ENCODE results near the gene SRGAP3.

SRGAP3 gene

GRCh38 chr3:9246189-9246588 lies 3.3 kb downstream of the SRGAP3 start:
- no peak for DNase-seq (ENCODE audit: low spot score)
- TF ChIP-seq, protein P1, sequence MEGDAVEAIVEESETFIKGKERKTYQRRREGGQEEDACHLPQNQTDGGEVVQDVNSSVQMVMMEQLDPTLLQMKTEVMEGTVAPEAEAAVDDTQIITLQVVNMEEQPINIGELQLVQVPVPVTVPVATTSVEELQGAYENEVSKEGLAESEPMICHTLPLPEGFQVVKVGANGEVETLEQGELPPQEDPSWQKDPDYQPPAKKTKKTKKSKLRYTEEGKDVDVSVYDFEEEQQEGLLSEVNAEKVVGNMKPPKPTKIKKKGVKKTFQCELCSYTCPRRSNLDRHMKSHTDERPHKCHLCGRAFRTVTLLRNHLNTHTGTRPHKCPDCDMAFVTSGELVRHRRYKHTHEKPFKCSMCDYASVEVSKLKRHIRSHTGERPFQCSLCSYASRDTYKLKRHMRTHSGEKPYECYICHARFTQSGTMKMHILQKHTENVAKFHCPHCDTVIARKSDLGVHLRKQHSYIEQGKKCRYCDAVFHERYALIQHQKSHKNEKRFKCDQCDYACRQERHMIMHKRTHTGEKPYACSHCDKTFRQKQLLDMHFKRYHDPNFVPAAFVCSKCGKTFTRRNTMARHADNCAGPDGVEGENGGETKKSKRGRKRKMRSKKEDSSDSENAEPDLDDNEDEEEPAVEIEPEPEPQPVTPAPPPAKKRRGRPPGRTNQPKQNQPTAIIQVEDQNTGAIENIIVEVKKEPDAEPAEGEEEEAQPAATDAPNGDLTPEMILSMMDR (IDR thresholded peaks at IDR 0.05; ENCODE audit: extremely low read depth, missing control alignments): no peak

GRCh38 chr3:9244495-9245183 lies 4.8 kb downstream of the SRGAP3 start:
- DNase-seq (ENCODE audit: low spot score): no peak
- TF ChIP-seq, protein P1 (IDR thresholded peaks at IDR 0.05; ENCODE audit: extremely low read depth, missing control alignments): no peak

DNA sequence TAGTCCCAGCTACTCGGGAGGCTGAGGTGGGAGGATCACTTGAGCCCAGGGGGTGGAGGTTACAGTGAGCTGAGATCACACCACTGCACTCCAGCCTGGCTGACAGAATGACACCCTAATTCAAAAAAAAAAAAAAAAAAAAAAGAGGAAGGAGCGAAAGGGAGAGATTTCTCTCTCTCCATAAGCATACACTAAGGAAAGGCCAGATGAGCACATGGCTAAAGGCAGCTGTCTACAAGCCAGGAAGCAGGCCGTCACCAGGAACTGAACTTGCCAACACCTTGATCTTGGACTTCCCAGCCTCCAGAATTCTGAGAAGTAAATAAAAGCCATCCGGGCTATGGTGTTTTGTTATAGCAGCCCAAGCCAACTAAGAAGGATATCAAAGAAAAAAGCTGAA lies 7.5 kb downstream of the SRGAP3 start:
- TF ChIP-seq, protein P1 (IDR thresholded peaks at IDR 0.05; ENCODE audit: extremely low read depth, missing control alignments): no peak
- no peak for DNase-seq (ENCODE audit: low spot score)

DNA sequence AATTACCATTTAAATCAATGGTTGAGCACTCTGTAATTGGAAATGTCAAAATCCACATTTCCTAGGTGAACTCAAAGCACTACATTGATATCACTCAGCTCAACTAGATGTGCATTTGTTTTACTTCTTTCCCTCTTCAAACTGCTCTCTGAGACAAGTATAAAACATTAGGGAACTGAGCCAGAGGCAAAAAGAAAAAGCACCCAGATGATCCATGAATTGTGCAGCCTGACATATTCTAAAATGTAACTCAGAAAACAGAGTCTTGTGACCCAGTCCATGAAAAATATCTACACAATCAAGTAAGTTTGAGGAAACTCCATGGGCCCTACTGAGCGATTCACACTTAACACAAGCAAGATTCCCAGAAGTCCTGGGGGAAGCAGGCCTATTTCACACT lies 9.8 kb downstream of the SRGAP3 start:
- TF ChIP-seq, protein P1 (IDR thresholded peaks at IDR 0.05; ENCODE audit: extremely low read depth, missing control alignments): no peak
- no peak for DNase-seq (ENCODE audit: low spot score)

DNA sequence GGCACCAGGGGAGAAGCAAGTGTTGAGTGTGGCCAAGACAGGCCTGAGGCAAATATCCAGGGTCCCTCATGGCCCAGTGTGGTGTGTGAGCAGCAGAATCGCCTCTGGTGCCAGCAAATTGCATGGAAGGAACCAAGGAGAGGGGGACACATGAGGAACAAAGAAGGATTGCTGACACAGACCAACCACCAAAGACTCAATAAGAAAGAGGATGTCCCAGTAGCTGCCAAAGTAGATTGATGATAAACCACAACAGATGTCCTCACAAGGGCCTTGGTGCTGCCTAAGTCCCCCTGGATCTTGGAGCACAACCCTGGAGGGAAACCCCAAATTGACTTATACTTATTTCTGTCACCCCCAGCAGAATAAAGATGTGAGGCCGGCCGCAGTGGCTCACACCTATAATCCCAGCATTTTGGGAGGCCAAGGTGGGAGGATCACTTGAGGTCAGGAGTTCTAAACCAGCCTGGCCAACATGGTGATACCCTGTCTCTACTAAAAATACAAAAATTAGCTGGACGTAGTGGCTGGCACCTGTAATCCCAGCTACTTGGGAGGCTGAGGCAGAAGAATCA lies 10.6 kb downstream of the SRGAP3 start:
- TF ChIP-seq, protein P1 (IDR thresholded peaks at IDR 0.05; ENCODE audit: extremely low read depth, missing control alignments): no peak
- no peak for DNase-seq (ENCODE audit: low spot score)

DNA sequence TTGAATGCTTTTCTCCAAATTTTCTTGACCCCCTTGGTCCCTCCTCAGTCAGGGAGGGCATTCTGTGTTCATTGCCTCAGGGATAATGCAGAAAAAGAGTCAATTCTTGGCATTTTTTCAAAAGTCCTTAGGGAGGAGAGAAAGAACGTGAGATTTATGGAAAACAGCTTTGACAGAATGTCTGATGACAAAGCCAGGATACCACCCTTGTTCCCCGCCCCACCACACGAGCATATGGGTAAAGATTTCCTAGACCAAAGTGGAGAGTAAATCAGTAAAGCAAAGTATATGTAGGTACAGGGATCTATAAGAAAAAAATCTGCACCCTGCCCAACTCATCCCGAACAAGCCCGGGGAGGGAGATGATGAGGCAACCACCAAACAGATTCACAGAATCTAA lies 11.2 kb downstream of the SRGAP3 start:
- TF ChIP-seq, protein P1 (IDR thresholded peaks at IDR 0.05; ENCODE audit: extremely low read depth, missing control alignments): no peak
- DNase-seq (ENCODE audit: low spot score): no peak

- DNase-seq (ENCODE audit: low spot score): no peak
- TF ChIP-seq, protein P1 (IDR thresholded peaks at IDR 0.05; ENCODE audit: extremely low read depth, missing control alignments): no peak
Measured at GRCh38 chr3:9233814-9234600, 15.4 kb downstream of the SRGAP3 start.
